ENCODE results near the gene PM20D2.

PM20D2 gene

DNA sequence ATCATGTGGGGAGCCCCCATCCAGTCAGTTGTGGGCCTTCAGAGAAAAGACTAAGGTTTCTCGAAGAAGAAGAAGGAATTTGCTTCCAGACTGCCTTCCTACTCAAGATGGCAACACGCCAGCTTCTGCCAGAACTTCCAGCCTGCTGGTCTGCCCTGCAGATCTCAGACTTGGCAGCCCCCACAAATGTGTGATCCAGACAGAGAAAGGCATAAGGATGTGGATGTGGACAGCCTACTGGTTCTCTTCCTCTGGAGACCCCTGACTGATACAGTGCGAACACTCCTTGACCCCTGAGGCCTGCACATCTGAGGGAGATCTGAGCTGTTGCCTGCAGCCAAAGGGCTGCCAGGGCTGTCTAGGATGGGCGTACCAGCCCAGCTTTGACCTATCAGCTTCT is 62.7 kb downstream of the PM20D2 start:
- TF ChIP-seq, protein P1, sequence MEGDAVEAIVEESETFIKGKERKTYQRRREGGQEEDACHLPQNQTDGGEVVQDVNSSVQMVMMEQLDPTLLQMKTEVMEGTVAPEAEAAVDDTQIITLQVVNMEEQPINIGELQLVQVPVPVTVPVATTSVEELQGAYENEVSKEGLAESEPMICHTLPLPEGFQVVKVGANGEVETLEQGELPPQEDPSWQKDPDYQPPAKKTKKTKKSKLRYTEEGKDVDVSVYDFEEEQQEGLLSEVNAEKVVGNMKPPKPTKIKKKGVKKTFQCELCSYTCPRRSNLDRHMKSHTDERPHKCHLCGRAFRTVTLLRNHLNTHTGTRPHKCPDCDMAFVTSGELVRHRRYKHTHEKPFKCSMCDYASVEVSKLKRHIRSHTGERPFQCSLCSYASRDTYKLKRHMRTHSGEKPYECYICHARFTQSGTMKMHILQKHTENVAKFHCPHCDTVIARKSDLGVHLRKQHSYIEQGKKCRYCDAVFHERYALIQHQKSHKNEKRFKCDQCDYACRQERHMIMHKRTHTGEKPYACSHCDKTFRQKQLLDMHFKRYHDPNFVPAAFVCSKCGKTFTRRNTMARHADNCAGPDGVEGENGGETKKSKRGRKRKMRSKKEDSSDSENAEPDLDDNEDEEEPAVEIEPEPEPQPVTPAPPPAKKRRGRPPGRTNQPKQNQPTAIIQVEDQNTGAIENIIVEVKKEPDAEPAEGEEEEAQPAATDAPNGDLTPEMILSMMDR (IDR thresholded peaks at IDR 0.05; ENCODE audit: control insufficient read depth, insufficient read depth, low read depth, low read length, missing control alignments), result no peak
- DNase-seq (ENCODE audit: low read depth), result no peak
- no peak overlapping the region for H3K4me3 ChIP-seq (ENCODE audit: control insufficient read depth, low read depth, low read length)

GRCh38 chr6:89209457-89209856 is 63.6 kb downstream of the PM20D2 start:
- TF ChIP-seq, protein P1 (IDR thresholded peaks at IDR 0.05; ENCODE audit: control insufficient read depth, insufficient read depth, low read depth, low read length, missing control alignments), result no peak
- no peak for DNase-seq (ENCODE audit: low read depth)
- H3K4me3 ChIP-seq (ENCODE audit: control insufficient read depth, low read depth, low read length), result no peak overlapping the region

DNA sequence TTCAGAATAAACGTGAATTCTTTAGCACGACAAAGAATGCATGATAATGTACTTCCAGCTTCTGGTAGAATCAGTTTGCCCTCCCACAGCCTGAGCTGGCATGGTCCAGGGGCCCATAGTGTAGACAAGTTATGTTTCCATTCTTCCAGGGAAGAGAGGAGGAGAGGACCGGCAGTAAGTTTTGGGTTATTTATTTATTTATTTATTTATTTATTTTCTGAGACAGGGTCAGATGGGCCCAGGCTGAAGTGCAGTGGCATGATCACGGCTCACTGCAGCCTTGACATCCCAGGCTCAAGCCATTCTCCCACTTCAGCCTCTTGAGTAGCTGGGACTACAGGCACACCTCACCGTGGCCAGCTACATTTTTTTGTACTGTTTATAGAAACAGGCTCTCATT is 66.6 kb downstream of the PM20D2 start:
- DNase-seq (ENCODE audit: low read depth), result no peak
- TF ChIP-seq, protein P1 (IDR thresholded peaks at IDR 0.05; ENCODE audit: control insufficient read depth, insufficient read depth, low read depth, low read length, missing control alignments), result no peak
- H3K4me3 ChIP-seq (ENCODE audit: control insufficient read depth, low read depth, low read length), result no peak overlapping the region

DNA sequence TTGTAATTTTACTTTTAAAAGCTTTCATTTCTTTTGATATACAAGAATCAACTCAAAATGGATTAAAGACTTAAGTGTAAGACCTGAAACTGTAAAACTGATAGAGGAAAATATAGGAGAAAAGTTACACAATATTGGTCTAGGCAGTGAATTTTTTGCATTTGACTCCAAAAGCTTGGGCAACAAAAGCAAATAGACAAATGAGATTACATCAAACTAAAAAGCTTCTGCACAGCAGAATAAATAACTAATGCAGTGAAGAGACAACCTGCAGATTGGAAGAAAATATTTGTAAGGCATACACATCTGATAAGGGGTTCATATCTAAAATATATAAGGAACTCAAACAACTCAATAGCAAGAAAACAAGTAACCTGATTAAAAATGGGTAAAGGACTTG is 68.3 kb downstream of the PM20D2 start:
- TF ChIP-seq, protein P1 (IDR thresholded peaks at IDR 0.05; ENCODE audit: control insufficient read depth, insufficient read depth, low read depth, low read length, missing control alignments), result no peak
- H3K4me3 ChIP-seq (ENCODE audit: control insufficient read depth, low read depth, low read length), result no peak overlapping the region
- no peak for DNase-seq (ENCODE audit: low read depth)
